GM23338 (cell line): Measurements from ENCODE around the gene ACOT11. TPM values are rescaled to one million over a fixed set of nuclear protein-coding genes. Genes with fewer than 3 reads are reported as not detected.

Experiments used
- ATAC-seq: fragments of 200-7000 bp; cut with Tn5 transposase; 3 replicates; pipeline ENCODE4 v1.9.1; 2020
- DNase-seq: peaks from one replicate; pipeline ENCODE4 v3.0.0-alpha.2; 2015; ENCODE audit warnings: low spot score
- H2AFZ ChIP-seq: fragments of 200-600 bp; sonication (generic); 2 replicates; pipeline ENCODE4 v1.8.0; 2016; ENCODE audit warnings: antibody characterized with exemption, mild to moderate bottlenecking, moderate library complexity
- H3F3A ChIP-seq: fragments of 200-600 bp; sonication (generic); replicated peaks from 2 replicates; pipeline ENCODE4 v1.8.0; 2017; ENCODE audit warnings: antibody characterized with exemption, mixed run types, low read depth
- H3K27ac ChIP-seq: fragments of 200-600 bp; sonication (generic); 2 replicates; pipeline ENCODE4 v1.6.1; 2016; ENCODE audit warnings: low read depth
- H3K27me3 ChIP-seq: fragments of 200-600 bp; sonication (generic); 2 replicates; pipeline ENCODE4 v1.8.0; 2016; ENCODE audit warnings: mild to moderate bottlenecking, mixed run types, moderate library complexity; ENCODE audit not compliant: insufficient read depth
- H3K36me3 ChIP-seq: fragments of 200-600 bp; sonication (generic); 2 replicates; pipeline ENCODE4 v1.8.0; 2016; ENCODE audit warnings: mild to moderate bottlenecking; ENCODE audit not compliant: insufficient read depth
- H3K4me1 ChIP-seq: fragments of 200-600 bp; sonication (generic); 2 replicates; pipeline ENCODE4 v1.8.0; 2016; ENCODE audit warnings: mild to moderate bottlenecking, moderate library complexity; ENCODE audit not compliant: insufficient read depth
- H3K4me2 ChIP-seq: fragments of 200-600 bp; sonication (generic); 2 replicates; pipeline ENCODE4 v1.7.1; 2017; ENCODE audit warnings: mixed run types
- H3K4me3 ChIP-seq: fragments of 200-600 bp; sonication (generic); 2 replicates; pipeline ENCODE4 v1.6.1; 2016; ENCODE audit warnings: mixed run types
- H3K79me2 ChIP-seq: fragments of 200-600 bp; sonication (generic); replicated peaks from 2 replicates; pipeline ENCODE4 v1.8.0; 2017; ENCODE audit warnings: mild to moderate bottlenecking; ENCODE audit not compliant: insufficient read depth
- H3K9me2 ChIP-seq: fragments of 200-600 bp; sonication (generic); 2 replicates; pipeline ENCODE4 v1.8.0; 2017; ENCODE audit not compliant: insufficient read depth
- H4K20me1 ChIP-seq: fragments of 200-600 bp; sonication (generic); replicated peaks from 2 replicates; pipeline ENCODE4 v1.8.0; 2017; ENCODE audit warnings: mild to moderate bottlenecking; ENCODE audit not compliant: insufficient read depth
- H3K27ac Mint-ChIP-seq: 2 replicates; pipeline ENCODE4 v1.8.0; 2020; ENCODE audit warnings: inconsistent platforms, mild to moderate bottlenecking, moderate library complexity, mixed read lengths
- H3K27me3 Mint-ChIP-seq: 3 replicates; pipeline ENCODE4 v1.8.0; 2022; ENCODE audit warnings: low read depth, mild to moderate bottlenecking, moderate library complexity, mixed read lengths, inconsistent platforms; ENCODE audit not compliant: insufficient read depth, poor library complexity
- H3K36me3 Mint-ChIP-seq: 3 replicates; pipeline ENCODE4 v1.8.0; 2021; ENCODE audit warnings: low read depth, mild to moderate bottlenecking, inconsistent platforms, moderate library complexity, mixed read lengths
- H3K4me1 Mint-ChIP-seq: 3 replicates; pipeline ENCODE4 v1.8.0; 2020; ENCODE audit warnings: mild to moderate bottlenecking, inconsistent platforms, mixed read lengths
- H3K4me3 Mint-ChIP-seq: 3 replicates; pipeline ENCODE4 v1.8.0; 2021; ENCODE audit warnings: moderate library complexity, mild to moderate bottlenecking, inconsistent platforms, mixed read lengths
- H3K9me3 Mint-ChIP-seq: 3 replicates; pipeline ENCODE4 v1.8.0; 2020; ENCODE audit warnings: moderate library complexity, mild to moderate bottlenecking, inconsistent platforms, mixed read lengths
- CREB1 ChIP-seq: fragments of 250-450 bp; sonication (Bioruptor Pico); IDR thresholded peaks from 2 replicates; pipeline ENCODE4 v1.5.0; 2020; ENCODE audit warnings: low read depth, mild to moderate bottlenecking, moderate library complexity
- EZH2 ChIP-seq: fragments of 200-600 bp; sonication (generic); IDR thresholded peaks from one replicate; pipeline ENCODE4 v1.8.0; 2017; ENCODE audit warnings: antibody characterized with exemption, mild to moderate bottlenecking, low read depth; ENCODE audit not compliant: unreplicated experiment
- EZH2phosphoT487 ChIP-seq: fragments of 200-600 bp; sonication (generic); IDR thresholded peaks from one replicate; pipeline ENCODE4 v1.8.1; 2018; ENCODE audit warnings: antibody characterized with exemption; ENCODE audit not compliant: unreplicated experiment
- JUNB ChIP-seq: IDR thresholded peaks from one replicate; pipeline ENCODE4 v1.6.1; 2016; ENCODE audit warnings: antibody characterized with exemption; ENCODE audit not compliant: unreplicated experiment
- POLR2AphosphoS5 ChIP-seq: IDR thresholded peaks from 2 replicates; pipeline ENCODE4 v1.6.1; 2016; ENCODE audit warnings: antibody characterized with exemption, low read depth
- ZNF331 ChIP-seq: fragments of 250-450 bp; sonication (Bioruptor Pico); IDR thresholded peaks from 2 replicates; pipeline ENCODE4 v1.5.0; 2020; ENCODE audit warnings: low read depth, mild to moderate bottlenecking, moderate library complexity
- polyA plus RNA-seq: library from polyadenylated mRNA; unstranded; fragments of >200 nt; fragmentation: Nextera tagmentation; extraction: Ambion mirVana; gene quantifications from 2 replicates; pipeline ENCODE4 v1.2.1, GENCODE V29; 2016
- total RNA-seq: library from RNA; depleted of rRNA; stranded (reverse); fragments of >200 nt; shearing (Covaris generic); gene quantifications from 2 replicates; pipeline ENCODE4 v1.2.3, GENCODE V29; 2014
- TF ChIP-seq, protein P1 (sequence below), 2 experiments: fragments of 200-600 bp in 1 of 2; sonication (generic) in 1 of 2; conservative IDR thresholded peaks; 2 replicates each; pipeline versions ENCODE4 v1.5.1 to v1.6.1; 2016 to 2017; ENCODE audit warnings: antibody characterized with exemption in 2 of 2, low read depth in 2 of 2, mild to moderate bottlenecking in 2 of 2, moderate library complexity in 1 of 2

ACOT11 gene
- total and polyA plus RNA-seq, 2 experiments from 2014 or later, result 1.6 to 2.7 TPM

DNA sequence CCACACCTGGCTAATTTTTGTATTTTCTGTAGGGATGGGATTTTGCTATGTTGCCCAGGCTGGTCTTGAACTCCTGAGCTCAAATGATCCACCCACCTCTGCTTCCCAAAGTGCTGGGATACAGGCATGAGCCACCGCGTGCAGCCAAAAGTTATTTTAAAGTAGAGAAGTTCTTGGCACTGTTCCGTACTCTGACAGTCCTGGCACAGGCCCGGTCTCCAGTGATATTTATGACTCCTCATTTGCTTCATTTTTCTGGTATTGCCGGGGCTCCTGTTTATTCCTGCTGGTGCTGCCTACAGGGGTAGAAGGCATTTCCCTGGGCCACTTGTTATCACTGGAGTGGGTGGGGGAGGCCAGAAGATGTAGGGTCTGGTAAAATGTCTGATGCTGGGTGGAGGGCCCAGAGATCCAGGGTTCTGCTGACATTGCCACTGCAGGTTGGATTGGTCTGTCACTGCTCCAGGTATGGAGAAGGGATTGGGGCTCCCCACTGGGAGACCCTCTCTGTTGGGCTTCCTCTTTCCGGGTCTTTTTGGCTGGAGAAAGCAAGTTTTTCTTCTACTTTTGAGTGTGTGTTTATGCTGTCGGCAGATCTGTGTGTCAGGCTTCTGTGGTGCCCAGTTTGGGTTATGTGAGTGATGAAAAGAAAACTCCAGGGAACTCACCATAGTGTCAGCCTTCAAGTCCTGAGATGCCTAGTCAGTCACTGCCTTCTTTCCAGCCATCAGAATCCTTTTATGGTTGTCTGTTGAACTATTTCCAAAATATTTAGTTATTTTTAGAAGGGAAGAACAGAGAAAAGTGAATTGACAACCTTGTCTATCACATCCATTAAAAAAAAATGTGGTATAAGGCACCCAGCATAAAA is 98.0 kb downstream of the ACOT11 start:
- Mint-ChIP-seq H3K27me3 (peaks cover 7% of the 10 kb centered on the region), H3K4me3 (no peak overlapping the region), H3K4me1 (peaks cover 2% of the 10 kb centered on the region; the same call in 1 of the 3 replicates), H3K9me3 (peaks cover 14% of the 10 kb centered on the region), H3K27ac (no peak overlapping the region), H3K36me3 (peaks cover 4% of the 10 kb centered on the region; the same call in 1 of the 3 replicates)
- H3K79me2 ChIP-seq, result no peaks in the 10 kb centered on the region
- no peaks in the 10 kb centered on the region for H3K4me1 ChIP-seq
- no peak overlapping the region for H3K27ac ChIP-seq
- H3K4me2 ChIP-seq, result no peak overlapping the region
- no peak overlapping the region for H3K4me3 ChIP-seq
- H3K36me3 ChIP-seq, result no peaks in the 10 kb centered on the region
- H3K27me3 ChIP-seq, result no peaks in the 10 kb centered on the region
- no peak for DNase-seq
- TF ChIP-seq CREB1 (CRISPR knock-in tag), result no peak
- no peak for ATAC-seq
- H2AFZ ChIP-seq, result no peak overlapping the region
- H3F3A ChIP-seq, result no peaks in the 10 kb centered on the region
- no peaks in the 10 kb centered on the region for H4K20me1 ChIP-seq
- H3K9me2 ChIP-seq, result no peaks in the 10 kb centered on the region

DNA sequence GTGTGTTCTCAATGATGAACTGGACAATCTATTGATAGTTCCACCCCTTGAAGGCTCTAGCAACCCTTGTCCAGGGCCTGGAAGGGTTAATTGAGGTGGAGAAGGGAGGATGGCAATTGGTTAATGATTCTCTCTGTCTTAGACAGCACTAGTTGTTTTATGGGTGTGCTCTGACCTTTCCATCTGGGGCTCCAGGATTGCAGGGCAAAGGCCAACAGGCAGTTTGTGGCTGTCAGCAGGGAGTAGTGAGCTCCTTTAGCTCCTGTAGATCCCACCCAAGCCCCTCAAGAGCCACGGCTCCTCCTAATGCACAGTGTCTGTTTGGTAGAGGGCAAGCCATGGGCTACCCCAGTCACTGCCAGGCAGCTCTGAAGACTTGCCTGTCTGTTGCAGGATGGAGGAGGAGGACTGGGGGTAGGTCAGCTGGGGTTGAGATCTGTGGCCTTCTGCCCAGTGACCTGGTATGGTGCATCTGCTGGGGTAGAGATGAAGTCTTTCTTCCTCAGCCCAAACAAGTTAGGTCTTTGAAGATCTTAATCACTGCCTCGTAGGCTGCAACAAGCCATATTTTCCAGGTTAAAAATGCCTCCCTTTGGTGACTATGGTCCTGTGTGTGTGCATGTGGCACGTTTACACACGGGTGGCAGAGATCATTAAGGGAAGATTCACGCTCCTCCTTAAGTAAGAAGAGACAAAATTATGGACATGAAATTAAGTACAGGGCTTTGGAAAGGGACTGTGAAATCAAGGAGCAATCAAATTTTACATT is 101.3 kb downstream of the ACOT11 start:
- Mint-ChIP-seq H3K9me3 (peaks cover 3% of the 10 kb centered on the region; the same call in 2 of the 3 replicates), H3K4me1 (peaks cover 4% of the 10 kb centered on the region; the same call in 1 of the 3 replicates), H3K27me3 (peaks cover 10% of the 10 kb centered on the region), H3K4me3 (no peak overlapping the region), H3K36me3 (no peaks in the 10 kb centered on the region), H3K27ac (no peak overlapping the region)
- no peak overlapping the region for H2AFZ ChIP-seq
- H3K79me2 ChIP-seq, result no peaks in the 10 kb centered on the region
- H3F3A ChIP-seq, result no peaks in the 10 kb centered on the region
- no peak overlapping the region for H3K27ac ChIP-seq
- DNase-seq, result no peak
- ATAC-seq, result no peak
- no peak overlapping the region for H3K4me2 ChIP-seq
- no peaks in the 10 kb centered on the region for H3K27me3 ChIP-seq
- no peaks in the 10 kb centered on the region for H3K36me3 ChIP-seq
- H3K4me3 ChIP-seq, result no peak overlapping the region
- H3K4me1 ChIP-seq, result no peaks in the 10 kb centered on the region
- H4K20me1 ChIP-seq, result no peaks in the 10 kb centered on the region
- no peaks in the 10 kb centered on the region for H3K9me2 ChIP-seq
- TF ChIP-seq, protein P1, sequence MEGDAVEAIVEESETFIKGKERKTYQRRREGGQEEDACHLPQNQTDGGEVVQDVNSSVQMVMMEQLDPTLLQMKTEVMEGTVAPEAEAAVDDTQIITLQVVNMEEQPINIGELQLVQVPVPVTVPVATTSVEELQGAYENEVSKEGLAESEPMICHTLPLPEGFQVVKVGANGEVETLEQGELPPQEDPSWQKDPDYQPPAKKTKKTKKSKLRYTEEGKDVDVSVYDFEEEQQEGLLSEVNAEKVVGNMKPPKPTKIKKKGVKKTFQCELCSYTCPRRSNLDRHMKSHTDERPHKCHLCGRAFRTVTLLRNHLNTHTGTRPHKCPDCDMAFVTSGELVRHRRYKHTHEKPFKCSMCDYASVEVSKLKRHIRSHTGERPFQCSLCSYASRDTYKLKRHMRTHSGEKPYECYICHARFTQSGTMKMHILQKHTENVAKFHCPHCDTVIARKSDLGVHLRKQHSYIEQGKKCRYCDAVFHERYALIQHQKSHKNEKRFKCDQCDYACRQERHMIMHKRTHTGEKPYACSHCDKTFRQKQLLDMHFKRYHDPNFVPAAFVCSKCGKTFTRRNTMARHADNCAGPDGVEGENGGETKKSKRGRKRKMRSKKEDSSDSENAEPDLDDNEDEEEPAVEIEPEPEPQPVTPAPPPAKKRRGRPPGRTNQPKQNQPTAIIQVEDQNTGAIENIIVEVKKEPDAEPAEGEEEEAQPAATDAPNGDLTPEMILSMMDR (conservative IDR thresholded peaks at IDR 0.05; ENCODE audit: low read depth in 2 of 2), result no peak
- TF ChIP-seq JUNB (no peak), ZNF331 (CRISPR knock-in tag) (no peak), CREB1 (CRISPR knock-in tag) (no peak), EZH2 (no peak), EZH2phosphoT487 (no peak), POLR2AphosphoS5 (no peak)
